ENCODE results near the gene KCNC3. TPM values are rescaled to one million over a fixed set of nuclear protein-coding genes. Genes with fewer than 3 reads are reported as not detected.
A peak's percentile ranks its signal among the peaks of the same experiment; 100 is the strongest.

Gene KCNC3
- total RNA-seq (2014; rRNA removed; shearing (Covaris generic)) (2.7 and 3.4 TPM in 2 replicates), polyA plus RNA-seq (2016; fragmentation: Nextera tagmentation; extraction: Ambion mirVana) (0.89 and 1.3 TPM in 2 replicates)
- long read RNA-seq = 0 reads

- no peaks in the 10 kb centered on the region for H3K4me1 Mint-ChIP-seq
- Histone ChIP-seq H3K36me3 (ENCODE audit: insufficient read depth) (no peaks in the 10 kb centered on the region), H3K4me2 (peak within 1 kb of the TSS; percentile 98), H3F3A (replicated peaks; ENCODE audit: low read depth) (peaks cover 24% of the 10 kb centered on the region), H4K20me1 (replicated peaks; ENCODE audit: insufficient read depth) (peaks cover 17% of the 10 kb centered on the region; the same call in 1 of the 2 replicates), H3K4me1 (ENCODE audit: insufficient read depth) (peaks cover 35% of the 10 kb centered on the region), H3K79me2 (replicated peaks; ENCODE audit: insufficient read depth) (peaks cover 16% of the 10 kb centered on the region), H3K9me2 (ENCODE audit: insufficient read depth) (no peaks in the 10 kb centered on the region), H3K27me3 (ENCODE audit: insufficient read depth) (peaks cover 25% of the 10 kb centered on the region), H3K27ac (ENCODE audit: low read depth) (peak within 1 kb of the TSS; percentile 90), H2AFZ (0 out of 2 replicates have a peak within 1 kb of the TSS, but pooled peaks have one; percentile 75), H3K4me3 (peak within 1 kb of the TSS; percentile 88)
- TF ChIP-seq STAT1 (IDR thresholded peaks at IDR 0.05; ENCODE audit: unreplicated experiment) (peak; percentile 76), POLR2AphosphoS5 (IDR thresholded peaks at IDR 0.05; ENCODE audit: low read depth) (peak; percentile 89), EZH2 (IDR thresholded peaks at IDR 0.05; ENCODE audit: low read depth, unreplicated experiment) (no peak)
- H3K36me3 Mint-ChIP-seq (ENCODE audit: low read depth) = peaks cover 55% of the 10 kb centered on the region
- H3K27me3 Mint-ChIP-seq (ENCODE audit: insufficient read depth, low read depth, poor library complexity) = peaks cover 22% of the 10 kb centered on the region
- no peak within 1 kb of the TSS for H3K27ac Mint-ChIP-seq
- H3K4me3 Mint-ChIP-seq = no peak within 1 kb of the TSS
- peak; percentile 29; the same call in 2 of the 3 replicates for ATAC-seq
- peak; percentile 100 for DNase-seq (ENCODE audit: low spot score)
- peaks cover 80% of the 10 kb centered on the region for H3K9me3 Mint-ChIP-seq
Measured at GRCh38 chr19:50329146-50329925, at the start of gene KCNC3. TSS of gene KCNC3 (minus strand) at chr19:50329377. CDS start at chr19:50329082, 295 bp downstream.

DNA sequence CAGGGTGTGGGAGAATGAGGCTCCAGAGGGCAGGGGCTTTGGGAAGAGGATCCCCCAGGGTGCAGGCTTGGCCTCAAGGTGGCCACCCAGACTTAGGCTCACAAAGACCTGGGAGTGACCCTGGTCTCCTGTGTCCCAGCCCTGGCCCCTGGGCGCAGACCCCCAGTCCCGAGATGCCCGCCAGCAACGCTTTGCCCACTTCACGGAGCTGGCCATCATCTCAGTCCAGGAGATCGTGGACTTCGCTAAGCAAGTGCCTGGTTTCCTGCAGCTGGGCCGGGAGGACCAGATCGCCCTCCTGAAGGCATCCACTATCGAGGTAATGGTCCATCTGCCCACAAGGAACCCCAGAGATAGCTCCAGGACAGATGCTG lies 49.7 kb upstream of the KCNC3 start:
- Mint-ChIP-seq H3K9me3 (peaks cover 6% of the 10 kb centered on the region; the same call in 1 of the 3 replicates), H3K27ac (no peak overlapping the region), H3K27me3 (ENCODE audit: insufficient read depth, low read depth, poor library complexity) (peaks cover 18% of the 10 kb centered on the region), H3K4me3 (no peak overlapping the region), H3K36me3 (ENCODE audit: low read depth) (peaks cover 37% of the 10 kb centered on the region), H3K4me1 (peaks cover 8% of the 10 kb centered on the region)
- H3K36me3 ChIP-seq (ENCODE audit: insufficient read depth) = peaks cover 9% of the 10 kb centered on the region; the same call in 1 of the 2 replicates
- no peaks in the 10 kb centered on the region for H3K9me2 ChIP-seq (ENCODE audit: insufficient read depth)
- H3K27me3 ChIP-seq (ENCODE audit: insufficient read depth) = no peaks in the 10 kb centered on the region
- DNase-seq (ENCODE audit: low spot score) (no peak), ATAC-seq (no peak)
- H3K4me3 ChIP-seq = no peak overlapping the region
- peaks cover 4% of the 10 kb centered on the region for H4K20me1 ChIP-seq (replicated peaks; ENCODE audit: insufficient read depth)
- no peak overlapping the region for H2AFZ ChIP-seq
- H3K4me2 ChIP-seq = no peak overlapping the region
- peaks cover 7% of the 10 kb centered on the region for H3K4me1 ChIP-seq (ENCODE audit: insufficient read depth)
- H3K79me2 ChIP-seq (replicated peaks; ENCODE audit: insufficient read depth) = no peaks in the 10 kb centered on the region
- TF ChIP-seq JUNB (IDR thresholded peaks at IDR 0.05; ENCODE audit: unreplicated experiment) = no peak
- TF ChIP-seq STAT1 (IDR thresholded peaks at IDR 0.05; ENCODE audit: unreplicated experiment) = no peak
- TF ChIP-seq ZNF331 (CRISPR knock-in tag; IDR thresholded peaks at IDR 0.05; ENCODE audit: low read depth) = no peak
- no peak for TF ChIP-seq NANOG (IDR thresholded peaks at IDR 0.05; ENCODE audit: borderline replicate concordance)
- TF ChIP-seq EZH2phosphoT487 (IDR thresholded peaks at IDR 0.05; ENCODE audit: unreplicated experiment) = no peak
- no peak for TF ChIP-seq CREB1 (CRISPR knock-in tag; IDR thresholded peaks at IDR 0.05; ENCODE audit: low read depth)
- H3K27ac ChIP-seq (ENCODE audit: low read depth) = no peak overlapping the region
- H3F3A ChIP-seq (replicated peaks; ENCODE audit: low read depth) = peaks cover 14% of the 10 kb centered on the region

DNA sequence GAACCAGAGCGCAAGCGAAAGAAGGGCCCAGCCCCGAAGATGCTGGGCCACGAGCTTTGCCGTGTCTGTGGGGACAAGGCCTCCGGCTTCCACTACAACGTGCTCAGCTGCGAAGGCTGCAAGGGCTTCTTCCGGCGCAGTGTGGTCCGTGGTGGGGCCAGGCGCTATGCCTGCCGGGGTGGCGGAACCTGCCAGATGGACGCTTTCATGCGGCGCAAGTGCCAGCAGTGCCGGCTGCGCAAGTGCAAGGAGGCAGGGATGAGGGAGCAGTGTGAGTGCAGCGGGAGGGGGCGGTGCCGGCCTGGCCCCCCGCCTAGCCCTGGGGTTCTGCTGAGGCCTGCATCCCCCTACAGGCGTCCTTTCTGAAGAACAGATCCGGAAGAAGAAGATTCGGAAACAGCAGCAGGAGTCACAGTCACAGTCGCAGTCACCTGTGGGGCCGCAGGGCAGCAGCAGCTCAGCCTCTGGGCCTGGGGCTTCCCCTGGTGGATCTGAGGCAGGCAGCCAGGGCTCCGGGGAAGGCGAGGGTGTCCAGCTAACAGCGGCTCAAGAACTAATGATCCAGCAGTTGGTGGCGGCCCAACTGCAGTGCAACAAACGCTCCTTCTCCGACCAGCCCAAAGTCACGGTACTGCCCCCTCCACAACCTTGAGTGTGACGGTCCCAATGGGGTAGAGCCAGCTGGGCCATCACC lies 49.1 kb upstream of the KCNC3 start:
- no peak overlapping the region for H3K27ac ChIP-seq (ENCODE audit: low read depth)
- ATAC-seq (no peak), DNase-seq (ENCODE audit: low spot score) (no peak)
- H3K9me2 ChIP-seq (ENCODE audit: insufficient read depth) = no peaks in the 10 kb centered on the region
- H3K4me3 ChIP-seq = no peak overlapping the region
- Mint-ChIP-seq H3K4me3 (no peak overlapping the region; the same call in 2 of the 3 replicates), H3K36me3 (ENCODE audit: low read depth) (peaks cover 37% of the 10 kb centered on the region), H3K27me3 (ENCODE audit: insufficient read depth, low read depth, poor library complexity) (peaks cover 13% of the 10 kb centered on the region), H3K9me3 (peaks cover 5% of the 10 kb centered on the region; the same call in 1 of the 3 replicates), H3K27ac (no peak overlapping the region), H3K4me1 (peaks cover 4% of the 10 kb centered on the region)
- peaks cover 4% of the 10 kb centered on the region for H4K20me1 ChIP-seq (replicated peaks; ENCODE audit: insufficient read depth)
- TF ChIP-seq EZH2phosphoT487 (IDR thresholded peaks at IDR 0.05; ENCODE audit: unreplicated experiment) = no peak
- no peak for TF ChIP-seq ZNF331 (CRISPR knock-in tag; IDR thresholded peaks at IDR 0.05; ENCODE audit: low read depth)
- no peak for TF ChIP-seq ETS1 (IDR thresholded peaks at IDR 0.05)
- no peak for TF ChIP-seq STAT1 (IDR thresholded peaks at IDR 0.05; ENCODE audit: unreplicated experiment)
- no peaks in the 10 kb centered on the region for H3K79me2 ChIP-seq (replicated peaks; ENCODE audit: insufficient read depth)
- no peaks in the 10 kb centered on the region for H3K27me3 ChIP-seq (ENCODE audit: insufficient read depth)
- no peak overlapping the region for H2AFZ ChIP-seq
- peaks cover 14% of the 10 kb centered on the region for H3F3A ChIP-seq (replicated peaks; ENCODE audit: low read depth)
- peaks cover 9% of the 10 kb centered on the region; the same call in 1 of the 2 replicates for H3K36me3 ChIP-seq (ENCODE audit: insufficient read depth)
- H3K4me2 ChIP-seq = no peak overlapping the region
- H3K4me1 ChIP-seq (ENCODE audit: insufficient read depth) = peaks cover 7% of the 10 kb centered on the region
